Trophoblast cell (in vitro differentiated cells and primary cell): Measurements from ENCODE around the gene ZC3H11A.

ENCODE experiments used
- DNase-seq, 2 donors: peaks; one replicate each; pipeline ENCODE4 v3.0.0-alpha.2; 2016
- H2AFZ ChIP-seq: 2 replicates; pipeline ENCODE4 v1.6.1; 2013; ENCODE audit warnings: low read length, moderate library complexity, mild to moderate bottlenecking; ENCODE audit not compliant: insufficient read depth, poor library complexity
- H2AK5ac ChIP-seq: 2 replicates; pipeline ENCODE4 v1.6.1; 2013; ENCODE audit warnings: mild to moderate bottlenecking, low read length
- H2BK120ac ChIP-seq: 2 replicates; pipeline ENCODE4 v1.6.1; 2013; ENCODE audit warnings: low read length, mild to moderate bottlenecking, moderate library complexity; ENCODE audit not compliant: insufficient read depth, poor library complexity
- H2BK12ac ChIP-seq: 2 replicates; pipeline ENCODE4 v1.6.1; 2013; ENCODE audit warnings: mild to moderate bottlenecking, low read length, moderate library complexity
- H2BK5ac ChIP-seq: 2 replicates; pipeline ENCODE4 v1.6.1; 2013; ENCODE audit warnings: low read length, low read depth, moderate library complexity, mild to moderate bottlenecking; ENCODE audit not compliant: poor library complexity
- H3K14ac ChIP-seq: 2 replicates; pipeline ENCODE4 v1.6.1; 2013; ENCODE audit warnings: mild to moderate bottlenecking, low read length
- H3K18ac ChIP-seq: 2 replicates; pipeline ENCODE4 v1.6.1; 2013; ENCODE audit warnings: mild to moderate bottlenecking, low read length
- H3K23ac ChIP-seq: 2 replicates; pipeline ENCODE4 v1.6.1; 2013; ENCODE audit warnings: low read length
- H3K27ac ChIP-seq: 2 replicates; pipeline ENCODE4 v1.5.1; 2013; ENCODE audit warnings: low read depth, mild to moderate bottlenecking, inconsistent platforms, low read length, moderate library complexity
- H3K27me3 ChIP-seq: 2 replicates; pipeline ENCODE4 v1.6.1; 2013; ENCODE audit warnings: inconsistent platforms, mild to moderate bottlenecking, low read length, moderate library complexity; ENCODE audit not compliant: insufficient read depth
- H3K36me3 ChIP-seq, 2 experiments: 1 replicate in 1 of 2; 2 replicates in 1 of 2; pipeline ENCODE4 v1.6.1; 2013; ENCODE audit warnings: low read length in 2 of 2, mild to moderate bottlenecking in 2 of 2, moderate library complexity in 1 of 2; ENCODE audit not compliant: insufficient read depth in 2 of 2, control insufficient read depth in 1 of 2
- H3K4ac ChIP-seq: 2 replicates; pipeline ENCODE4 v1.6.1; 2013; ENCODE audit warnings: low read depth, mild to moderate bottlenecking, low read length, moderate library complexity
- H3K4me1 ChIP-seq, 2 experiments: 1 replicate in 1 of 2; 2 replicates in 1 of 2; pipeline ENCODE4 v1.6.1; 2013; ENCODE audit warnings: low read length in 2 of 2, mild to moderate bottlenecking in 2 of 2, moderate library complexity in 1 of 2; ENCODE audit not compliant: insufficient read depth in 2 of 2, control insufficient read depth in 1 of 2
- H3K4me2 ChIP-seq: 2 replicates; pipeline ENCODE4 v1.6.1; 2013; ENCODE audit warnings: inconsistent platforms, mild to moderate bottlenecking, low read length, moderate library complexity
- H3K4me3 ChIP-seq: 2 replicates; pipeline ENCODE4 v1.5.1; 2013; ENCODE audit warnings: mild to moderate bottlenecking, low read depth, low read length, inconsistent platforms
- H3K79me1 ChIP-seq: one replicate; pipeline ENCODE4 v1.6.1; 2013; ENCODE audit warnings: low read length
- H3K79me2 ChIP-seq: 2 replicates; pipeline ENCODE4 v1.6.1; 2013; ENCODE audit warnings: low read length, mild to moderate bottlenecking; ENCODE audit not compliant: control insufficient read depth, insufficient read depth, poor library complexity
- H3K9ac ChIP-seq: 2 replicates; pipeline ENCODE4 v1.6.1; 2013; ENCODE audit warnings: mild to moderate bottlenecking, low read length
- H3K9me3 ChIP-seq: 2 replicates; pipeline ENCODE4 v1.6.1; 2013; ENCODE audit warnings: low read depth, mild to moderate bottlenecking, control low read depth, inconsistent platforms, low read length; ENCODE audit not compliant: insufficient read depth
- H4K12ac ChIP-seq: 2 replicates; pipeline ENCODE4 v1.6.1; 2013; ENCODE audit warnings: low read depth, mild to moderate bottlenecking, low read length, moderate library complexity
- H4K8ac ChIP-seq: 2 replicates; pipeline ENCODE4 v1.6.1; 2013; ENCODE audit warnings: low read depth, mild to moderate bottlenecking, low read length, moderate library complexity
- H4K91ac ChIP-seq: one replicate; pipeline ENCODE4 v1.6.1; 2013; ENCODE audit warnings: low read depth, mild to moderate bottlenecking, low read length, moderate library complexity
- WGBS: extraction: QIAGEN DNeasy Blood & Tissue Kit; methylation state at CpG from one replicate; pipeline ENCODE4 v1.1.7; 2013; ENCODE audit warnings: missing lambda C conversion rate; ENCODE audit not compliant: insufficient read length, insufficient coverage; ENCODE audit errors: extremely low coverage; 5-methylcytosine and 5-hydroxymethylcytosine counted together

The ZC3H11A gene

DNA sequence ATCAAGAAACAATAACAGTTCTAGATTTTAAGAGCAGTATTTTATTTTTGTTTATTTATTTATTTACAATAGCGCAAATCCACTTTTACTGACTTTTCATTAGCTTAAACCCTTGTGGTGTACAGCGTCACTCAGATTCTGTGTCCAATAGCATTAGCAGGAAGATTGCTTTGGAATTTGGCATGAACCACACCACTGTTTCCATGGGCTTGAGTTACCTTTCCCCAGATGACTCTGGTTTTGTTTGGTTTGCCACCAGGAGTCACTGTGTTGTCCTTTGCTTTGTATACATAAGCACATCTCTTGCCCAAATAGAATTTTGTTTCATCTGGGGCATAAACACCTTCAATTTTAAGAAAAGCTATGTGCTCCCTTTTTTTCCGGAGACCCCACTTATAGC, 40.1 kb downstream of the ZC3H11A start:
- H3K4me1 ChIP-seq = no peaks in the 10 kb centered on the region
- no peak overlapping the region for H3K4me3 ChIP-seq
- no CpG with 5 or more reads among the region's 3 CpGs for WGBS
- H2BK12ac ChIP-seq = no peak overlapping the region
- no peak overlapping the region for H3K14ac ChIP-seq
- H3K4me2 ChIP-seq = no peak overlapping the region
- no peak overlapping the region for H3K9ac ChIP-seq
- H3K79me1 ChIP-seq = no peaks in the 10 kb centered on the region
- H2BK5ac ChIP-seq = no peak overlapping the region
- H3K18ac ChIP-seq = no peak overlapping the region
- H3K79me2 ChIP-seq = no peaks in the 10 kb centered on the region
- H4K12ac ChIP-seq = no peak overlapping the region
- no peak overlapping the region for H4K91ac ChIP-seq
- no peak for DNase-seq
- H3K27ac ChIP-seq = no peak overlapping the region
- no peak overlapping the region for H3K4ac ChIP-seq
- no peak overlapping the region for H2AK5ac ChIP-seq
- no peak overlapping the region for H2BK120ac ChIP-seq
- H4K8ac ChIP-seq = no peak overlapping the region
- H3K23ac ChIP-seq = peak overlapping the region; percentile 92
- H3K36me3 ChIP-seq = peaks cover 46 to 56% of the 10 kb centered on the region in 2 experiments
- no peaks in the 10 kb centered on the region for H3K9me3 ChIP-seq
- no peak overlapping the region for H2AFZ ChIP-seq
- no peaks in the 10 kb centered on the region for H3K27me3 ChIP-seq

DNA sequence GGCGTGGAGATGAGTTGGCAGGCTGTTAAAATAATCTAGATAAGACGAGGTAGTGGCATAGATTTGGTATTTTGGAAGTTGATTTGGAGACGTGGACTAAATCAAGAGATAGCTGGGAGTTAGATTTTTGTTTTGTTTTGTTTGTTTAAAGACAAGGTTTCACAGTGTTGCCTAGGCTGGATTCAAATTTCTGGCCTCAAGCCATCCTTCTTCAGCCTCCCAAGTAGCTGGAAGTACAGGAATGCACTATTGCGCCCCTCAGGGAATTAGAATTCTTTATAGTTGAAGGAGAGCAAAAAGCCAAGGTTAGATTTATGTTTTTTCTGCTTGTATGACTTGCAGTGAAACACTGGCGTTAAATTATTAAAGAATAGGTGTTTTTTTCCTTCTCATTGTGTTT, 43.7 kb downstream of the ZC3H11A start:
- Histone ChIP-seq H3K79me2 (no peaks in the 10 kb centered on the region), H3K4me2 (no peak overlapping the region), H4K12ac (no peak overlapping the region), H3K14ac (no peak overlapping the region), H3K4ac (no peak overlapping the region), H2BK120ac (no peak overlapping the region), H3K27ac (no peak overlapping the region), H3K18ac (no peak overlapping the region), H3K4me1 (no peaks in the 10 kb centered on the region), H3K79me1 (no peaks in the 10 kb centered on the region), H4K91ac (no peak overlapping the region), H3K23ac (no peak overlapping the region), H3K9me3 (no peaks in the 10 kb centered on the region), H2AFZ (no peak overlapping the region), H3K27me3 (no peaks in the 10 kb centered on the region), H2BK5ac (peak overlapping the region; percentile 31), H2AK5ac (no peak overlapping the region), H2BK12ac (no peak overlapping the region), H3K9ac (no peak overlapping the region), H3K36me3 (peaks cover 45 to 53% of the 10 kb centered on the region in 2 experiments), H4K8ac (no peak overlapping the region), H3K4me3 (no peak overlapping the region)
- WGBS = 100% methylated on average over 2 of the region's 5 CpGs
- peak; percentile 19 to 37 for DNase-seq

DNA sequence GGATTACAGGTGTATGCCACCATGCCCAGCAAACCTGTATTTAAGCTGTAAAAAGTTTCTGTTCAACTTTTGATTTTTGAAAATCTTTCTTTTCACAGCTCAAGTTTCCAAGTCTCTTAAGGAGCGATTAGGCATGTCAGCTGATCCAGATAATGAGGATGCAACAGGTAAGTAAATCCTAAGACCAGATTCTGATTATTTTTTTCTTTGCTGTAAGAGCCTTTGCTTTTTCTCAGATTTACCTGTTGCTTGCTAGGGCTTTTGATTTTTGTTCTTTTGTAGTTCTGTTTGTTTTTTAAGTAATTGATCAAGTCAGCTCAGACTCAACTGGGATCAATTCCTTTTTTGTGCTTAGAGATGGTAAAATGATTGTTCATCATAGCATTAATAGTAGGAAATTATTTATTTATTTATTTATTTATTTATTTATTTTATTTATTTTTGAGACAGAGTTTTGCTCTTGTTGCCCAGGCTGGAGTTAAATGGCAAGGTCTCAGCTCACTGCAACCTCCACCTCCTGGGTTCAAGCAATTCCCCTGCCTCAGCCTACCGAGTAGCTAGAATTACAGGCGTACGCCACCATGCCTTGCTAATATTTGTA, 44.9 kb downstream of the ZC3H11A start:
- H4K12ac ChIP-seq = no peak overlapping the region
- no peak overlapping the region for H4K8ac ChIP-seq
- no peak overlapping the region for H2BK120ac ChIP-seq
- WGBS = no CpG with 5 or more reads among the region's 4 CpGs
- no peak overlapping the region for H3K9ac ChIP-seq
- H3K4me3 ChIP-seq = no peak overlapping the region
- H2BK12ac ChIP-seq = no peak overlapping the region
- no peaks in the 10 kb centered on the region for H3K79me1 ChIP-seq
- H2BK5ac ChIP-seq = no peak overlapping the region
- H3K23ac ChIP-seq = no peak overlapping the region
- H3K4me2 ChIP-seq = no peak overlapping the region
- no peak overlapping the region for H3K27ac ChIP-seq
- no peaks in the 10 kb centered on the region for H3K9me3 ChIP-seq
- no peak overlapping the region for H3K14ac ChIP-seq
- DNase-seq = no peak
- no peaks in the 10 kb centered on the region for H3K79me2 ChIP-seq
- H3K4me1 ChIP-seq = no peaks in the 10 kb centered on the region
- H2AK5ac ChIP-seq = no peak overlapping the region
- no peak overlapping the region for H4K91ac ChIP-seq
- H3K18ac ChIP-seq = no peak overlapping the region
- peaks cover 40 to 53% of the 10 kb centered on the region in 2 experiments for H3K36me3 ChIP-seq
- H2AFZ ChIP-seq = no peak overlapping the region
- no peaks in the 10 kb centered on the region for H3K27me3 ChIP-seq
- H3K4ac ChIP-seq = no peak overlapping the region

DNA sequence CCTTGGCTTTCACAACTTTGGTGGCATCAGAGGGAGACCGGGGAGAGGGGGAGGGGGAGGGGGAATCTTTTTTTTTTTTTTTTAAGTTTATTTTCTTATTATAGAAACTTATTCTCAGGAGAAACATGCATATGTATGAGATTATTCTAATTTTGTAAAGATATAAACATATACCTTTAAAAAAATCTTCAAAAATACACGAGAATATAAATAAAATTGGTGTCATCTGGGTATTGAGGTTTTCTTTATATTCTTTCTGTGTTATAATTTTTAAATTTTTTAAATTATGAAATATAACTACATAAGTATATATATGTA, 47.1 kb downstream of the ZC3H11A start:
- Histone ChIP-seq H3K18ac (no peak overlapping the region), H3K79me1 (no peaks in the 10 kb centered on the region), H3K4me2 (no peak overlapping the region), H3K79me2 (no peaks in the 10 kb centered on the region), H2BK120ac (no peak overlapping the region), H2AFZ (no peak overlapping the region), H3K9ac (no peak overlapping the region), H3K4me1 (no peaks in the 10 kb centered on the region), H2AK5ac (no peak overlapping the region), H4K91ac (no peak overlapping the region), H2BK5ac (no peak overlapping the region), H3K36me3 (peaks cover 33 to 48% of the 10 kb centered on the region in 2 experiments), H4K8ac (no peak overlapping the region), H3K4ac (no peak overlapping the region), H3K9me3 (no peaks in the 10 kb centered on the region), H3K23ac (no peak overlapping the region), H3K4me3 (no peak overlapping the region), H2BK12ac (no peak overlapping the region), H3K27me3 (no peaks in the 10 kb centered on the region), H4K12ac (no peak overlapping the region), H3K14ac (no peak overlapping the region), H3K27ac (no peak overlapping the region)
- no CpG with 5 or more reads among the region's 2 CpGs for WGBS
- DNase-seq = no peak
